B cell (primary cell): Measurements from ENCODE around the gene DLGAP4. TPM values are rescaled to one million over a fixed set of nuclear protein-coding genes. Genes with fewer than 3 reads are reported as not detected.

Source experiments
- ATAC-seq: fragments of 200-7000 bp; cut with Tn5 transposase; one replicate; pipeline ENCODE4 v1.10.0; 2021; ENCODE audit warnings: low read depth, mild to moderate bottlenecking, moderate number of reproducible peaks, moderate library complexity
- CTCF ChIA-PET: fragments of 350-600 bp; sonication (Branson Sonifier 250); formaldehyde crosslinking; loops from one replicate; lab custom pipeline; 2021; ENCODE audit warnings: antibody characterized with exemption, inconsistent platforms; lab: Charles Lee
- POLR2A ChIA-PET: fragments of 350-600 bp; sonication (Branson Sonifier 250); formaldehyde crosslinking; loops from one replicate; lab custom pipeline; 2021; ENCODE audit warnings: antibody characterized with exemption; lab: Charles Lee
- DNase-seq: peaks from one replicate; pipeline ENCODE4 v3.0.0; 2013
- H2AFZ ChIP-seq: 2 replicates; pipeline ENCODE4 v1.6.1; 2012; ENCODE audit warnings: mild to moderate bottlenecking, low read depth, low read length; ENCODE audit not compliant: insufficient read depth, poor library complexity, severe bottlenecking
- H3K27ac ChIP-seq, 2 donors: 1 replicate in 1 of 2; 2 replicates in 1 of 2; pipeline ENCODE4 v1.5.1; 2012 to 2013; ENCODE audit warnings: low read length in 2 of 2, mild to moderate bottlenecking in 2 of 2, moderate library complexity in 1 of 2
- H3K27me3 ChIP-seq, 4 experiments: fragments of 200-600 bp in 1 of 4; sonication (generic) in 1 of 4; replicated peaks in 1 of 4; 1 replicate in 2 of 4; 2 replicates in 2 of 4; pipeline versions ENCODE4 v1.6.1 to v1.7.0; 2013 to 2016; ENCODE audit warnings: low read length in 3 of 4, mild to moderate bottlenecking in 2 of 4, mixed read lengths in 1 of 4, moderate library complexity in 1 of 4; ENCODE audit not compliant: insufficient read depth in 4 of 4, control insufficient read depth in 3 of 4; ENCODE audit errors: control extremely low read depth in 1 of 4
- H3K36me3 ChIP-seq, 2 experiments: replicated peaks in 1 of 2; 1 replicate in 1 of 2; 2 replicates in 1 of 2; pipeline versions ENCODE4 v1.6.1 to v1.7.1; 2013; ENCODE audit warnings: low read length in 1 of 2; ENCODE audit not compliant: insufficient read depth in 2 of 2, control insufficient read depth in 1 of 2; ENCODE audit errors: control extremely low read depth in 1 of 2, extremely low read depth in 1 of 2
- H3K4me1 ChIP-seq, 2 donors: fragments of 200-600 bp in 1 of 2; sonication (generic) in 1 of 2; 1 replicate in 1 of 2; 2 replicates in 1 of 2; pipeline versions ENCODE4 v1.5.1 to v1.6.1; 2013 to 2017; ENCODE audit warnings: low read length in 2 of 2; ENCODE audit not compliant: control insufficient read depth in 2 of 2, insufficient read depth in 2 of 2
- H3K4me2 ChIP-seq: replicated peaks from 2 replicates; pipeline ENCODE3; 2012; ENCODE audit warnings: mild to moderate bottlenecking, low read depth, low read length; ENCODE audit not compliant: poor library complexity, severe bottlenecking
- H3K4me3 ChIP-seq, 5 experiments: fragments of 200-600 bp in 1 of 5; sonication (generic) in 1 of 5; 1 replicate in 3 of 5; 2 replicates in 2 of 5; pipeline versions ENCODE4 v1.5.1 to v1.7.0; 2011 to 2016; ENCODE audit warnings: low read length in 4 of 5, mild to moderate bottlenecking in 4 of 5, low read depth in 2 of 5, control low read depth in 1 of 5, moderate library complexity in 1 of 5; ENCODE audit not compliant: insufficient read depth in 1 of 5; ENCODE audit errors: control extremely low read depth in 1 of 5, extremely low read depth in 1 of 5
- H3K79me2 ChIP-seq: fragments of 200-600 bp; sonication (generic); one replicate; pipeline ENCODE4 v1.6.0; 2016; ENCODE audit warnings: low read length; ENCODE audit not compliant: control insufficient read depth, insufficient read depth
- H3K9ac ChIP-seq: fragments of 200-600 bp; sonication (generic); 2 replicates; pipeline ENCODE4 v1.6.1; 2017; ENCODE audit warnings: mild to moderate bottlenecking, low read length, moderate library complexity
- H3K9me3 ChIP-seq, 3 donors: one replicate each; pipeline versions ENCODE4 v1.6.1 to v1.7.1; 2013; ENCODE audit warnings: low read length in 2 of 3; ENCODE audit not compliant: control insufficient read depth in 2 of 3, insufficient read depth in 1 of 3; ENCODE audit errors: control extremely low read depth in 1 of 3
- H4K20me1 ChIP-seq: 2 replicates; pipeline ENCODE4 v1.6.0; 2012; ENCODE audit warnings: mild to moderate bottlenecking, low read length; ENCODE audit not compliant: insufficient read depth, control insufficient read depth, poor library complexity, severe bottlenecking
- H3K27ac Mint-ChIP-seq: one replicate; pipeline ENCODE4 v1.8.0; 2021; ENCODE audit warnings: mixed read lengths
- H3K27me3 Mint-ChIP-seq: one replicate; pipeline ENCODE4 v1.8.0; 2021; ENCODE audit warnings: mixed read lengths
- H3K4me1 Mint-ChIP-seq: one replicate; pipeline ENCODE4 v1.8.0; 2021; ENCODE audit warnings: mixed read lengths
- H3K4me3 Mint-ChIP-seq: one replicate; pipeline ENCODE4 v1.8.0; 2021; ENCODE audit warnings: mixed read lengths
- H3K9me3 Mint-ChIP-seq: one replicate; pipeline ENCODE4 v1.8.0; 2022; ENCODE audit warnings: mixed read lengths; ENCODE audit not compliant: insufficient read depth
- EZH2 ChIP-seq: IDR thresholded peaks from 2 replicates; pipeline ENCODE4 v1.6.1; 2012; ENCODE audit warnings: borderline replicate concordance, low read depth, mild to moderate bottlenecking, moderate library complexity, low read length; ENCODE audit not compliant: insufficient read depth, poor library complexity, severe bottlenecking
- WGBS: methylation state at CpG from one replicate; pipeline ENCODE4 v1.1.5; 2013; ENCODE audit warnings: missing lambda C conversion rate; ENCODE audit not compliant: insufficient coverage; 5-methylcytosine and 5-hydroxymethylcytosine counted together
- intact Hi-C: fragments of 100-400 bp; cut with micrococcal nuclease; formaldehyde crosslinking; loops from one replicate; pipeline ENCODE4 v1.10.0; 2022
- polyA plus RNA-seq: library from polyadenylated mRNA; depleted of rRNA; stranded (reverse); fragments of >200 nt; gene quantifications from 2 replicates; pipeline ENCODE4 v1.2.3, GENCODE V29; 2012
- total RNA-seq, 2 donors: library from RNA; stranded (reverse); fragments of 120-200 nt in 1 of 2; gene quantifications; 1 replicate in 1 of 2; 2 replicates in 1 of 2; pipeline versions ENCODE4 v1.2.3 to v1.2.4, GENCODE V29; 2013 to 2022
- TF ChIP-seq, protein P1 (sequence below): fragments of 200-600 bp; IDR thresholded peaks from one replicate; pipeline ENCODE4 v1.8.0; 2022; ENCODE audit warnings: antibody characterized with exemption, mild to moderate bottlenecking

The DLGAP4 gene
- total and polyA plus RNA-seq, 2 donors (not counting 1 experiment from before 2014, with no cell fraction given), result 68.8 to 87.8 TPM

- POLR2A ChIA-PET, result no interaction called here
- Histone ChIP-seq H3K4me2 (no peak overlapping the region), H3K27me3 (no peaks in the 10 kb centered on the region), H3K27ac (no peak overlapping the region), H2AFZ (no peak overlapping the region), H4K20me1 (no peaks in the 10 kb centered on the region), H3K36me3 (no peaks in the 10 kb centered on the region), H3K9ac (no peak overlapping the region), H3K79me2 (no peaks in the 10 kb centered on the region), H3K9me3 (no peaks in the 10 kb centered on the region), H3K4me3 (no peak overlapping the region), H3K4me1 (no peaks in the 10 kb centered on the region)
- Mint-ChIP-seq H3K27me3 (peaks cover 16% of the 10 kb centered on the region), H3K9me3 (peaks cover 3% of the 10 kb centered on the region), H3K4me1 (no peaks in the 10 kb centered on the region), H3K27ac (no peak overlapping the region), H3K4me3 (no peak overlapping the region)
- WGBS, result 87% methylated on average over 10 of the region's 12 CpGs
- intact Hi-C loops, result no loop called here
- DNase-seq, result no peak
- CTCF ChIA-PET, result no interaction called here
- no peak for TF ChIP-seq EZH2
- TF ChIP-seq, protein P1, sequence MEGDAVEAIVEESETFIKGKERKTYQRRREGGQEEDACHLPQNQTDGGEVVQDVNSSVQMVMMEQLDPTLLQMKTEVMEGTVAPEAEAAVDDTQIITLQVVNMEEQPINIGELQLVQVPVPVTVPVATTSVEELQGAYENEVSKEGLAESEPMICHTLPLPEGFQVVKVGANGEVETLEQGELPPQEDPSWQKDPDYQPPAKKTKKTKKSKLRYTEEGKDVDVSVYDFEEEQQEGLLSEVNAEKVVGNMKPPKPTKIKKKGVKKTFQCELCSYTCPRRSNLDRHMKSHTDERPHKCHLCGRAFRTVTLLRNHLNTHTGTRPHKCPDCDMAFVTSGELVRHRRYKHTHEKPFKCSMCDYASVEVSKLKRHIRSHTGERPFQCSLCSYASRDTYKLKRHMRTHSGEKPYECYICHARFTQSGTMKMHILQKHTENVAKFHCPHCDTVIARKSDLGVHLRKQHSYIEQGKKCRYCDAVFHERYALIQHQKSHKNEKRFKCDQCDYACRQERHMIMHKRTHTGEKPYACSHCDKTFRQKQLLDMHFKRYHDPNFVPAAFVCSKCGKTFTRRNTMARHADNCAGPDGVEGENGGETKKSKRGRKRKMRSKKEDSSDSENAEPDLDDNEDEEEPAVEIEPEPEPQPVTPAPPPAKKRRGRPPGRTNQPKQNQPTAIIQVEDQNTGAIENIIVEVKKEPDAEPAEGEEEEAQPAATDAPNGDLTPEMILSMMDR, result no peak
- no peak for ATAC-seq
Observed at GRCh38 chr20:36319356-36320260, 13.5 kb downstream of the DLGAP4 start.

- no peak for ATAC-seq
- intact Hi-C loops, result no loop called here
- H3K4me2 ChIP-seq, result no peak overlapping the region
- Mint-ChIP-seq H3K4me3 (no peak overlapping the region), H3K4me1 (no peaks in the 10 kb centered on the region), H3K27me3 (peaks cover 16% of the 10 kb centered on the region), H3K27ac (no peak overlapping the region), H3K9me3 (peaks cover 4% of the 10 kb centered on the region)
- WGBS, result 81% methylated on average over 7 of the region's 8 CpGs
- ChIA-PET POLR2A (no interaction called here), CTCF (no interaction called here)
- TF ChIP-seq, protein P1, result no peak
- TF ChIP-seq EZH2, result no peak
- H3K79me2 ChIP-seq, result no peaks in the 10 kb centered on the region
- no peak for DNase-seq
- H4K20me1 ChIP-seq, result no peaks in the 10 kb centered on the region
- H3K9me3 ChIP-seq, result peaks cover 0 to 3% (median 0%) of the 10 kb centered on the region in 3 donors
- no peaks in the 10 kb centered on the region for H3K36me3 ChIP-seq
- no peaks in the 10 kb centered on the region for H3K4me1 ChIP-seq
- H3K27ac ChIP-seq, result no peak overlapping the region
- H3K9ac ChIP-seq, result no peak overlapping the region
- no peak overlapping the region for H3K4me3 ChIP-seq
- no peak overlapping the region for H2AFZ ChIP-seq
- no peaks in the 10 kb centered on the region for H3K27me3 ChIP-seq
Observed at GRCh38 chr20:36320261-36320897, 14.2 kb downstream of the DLGAP4 start.
